GM21619 (cell line): Measurements from ENCODE around the gene AGO3.

ENCODE experiments used
- ATAC-seq: cut with Tn5 transposase; IDR thresholded peaks from one replicate; pipeline ENCODE4 v1.9.1; 2021; ENCODE audit not compliant: unreplicated experiment

The AGO3 gene

GRCh38 chr1:36119456-36119855 is 188.6 kb downstream of the AGO3 start:
- no peak for ATAC-seq
